Caki2 (cell line): Measurements from ENCODE around the gene AK4. TPM values are rescaled to one million over a fixed set of nuclear protein-coding genes. Genes with fewer than 3 reads are reported as not detected.
"Not testable (repeated sequence)": the region's sequence is repeated elsewhere in the genome, so short reads cannot be mapped to it uniquely, and the experiment has no call there.

ENCODE experiments used
- DNase-seq: peaks from one replicate; pipeline ENCODE4 v3.0.0-alpha.2; 2015; ENCODE audit warnings: low read depth
- in situ Hi-C: cut with HindIII; loops from 2 replicates; pipeline ENCODE4 v1.10.0; 2016; ENCODE audit warnings: low sequenced_read_pairs, low pct_unique_long_range_greater_than_20kb, mixed read lengths
- total RNA-seq: library from RNA; depleted of rRNA; stranded (reverse); fragments of >200 nt; shearing (Covaris generic); gene quantifications from 2 replicates; pipeline ENCODE4 v1.2.3, GENCODE V29; 2014; ENCODE audit warnings: low replicate concordance

The AK4 gene
- total RNA-seq, 1 experiment from 2014 or later = 14.0 TPM

DNA sequence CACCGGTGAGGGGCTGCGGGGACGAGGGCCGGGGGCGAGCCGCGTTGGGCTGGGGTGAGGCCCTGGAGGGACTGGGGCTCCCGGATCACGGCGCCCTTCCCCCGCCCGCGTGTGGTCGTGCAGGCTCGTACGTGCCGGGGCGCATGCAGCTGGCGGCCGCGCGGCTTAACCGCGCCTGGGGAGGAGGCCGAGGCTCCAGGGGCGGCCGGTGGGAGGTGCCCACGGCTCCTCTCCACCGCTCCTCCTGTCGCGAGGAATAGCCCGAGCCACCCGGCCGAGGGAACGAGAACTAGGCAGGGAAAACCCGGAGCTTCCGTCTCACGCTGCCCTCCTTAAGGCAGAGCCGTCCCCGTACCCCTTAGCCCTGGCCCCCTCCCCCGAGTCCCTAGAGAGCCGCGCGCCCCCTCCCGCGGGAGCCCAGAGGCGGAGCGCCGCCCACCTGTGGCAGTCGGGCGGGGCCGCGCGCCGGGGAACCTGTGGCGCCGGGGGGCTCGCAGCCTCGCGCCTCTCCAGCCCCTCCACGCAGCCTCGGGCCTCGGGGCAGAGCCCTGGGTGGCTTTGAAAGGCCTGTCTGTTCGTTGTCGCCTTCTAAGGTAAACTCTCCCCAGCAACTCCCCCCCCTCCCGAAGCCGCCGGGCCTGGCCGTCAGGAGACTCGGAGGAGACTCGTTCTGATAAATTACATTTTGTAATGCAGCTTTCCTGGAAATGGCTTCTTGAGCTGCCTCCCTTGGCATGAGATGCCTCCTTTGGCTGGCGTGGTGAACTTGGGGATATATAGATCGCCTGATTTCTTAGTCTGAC, 746 bp downstream of the AK4 start:
- DNase-seq = peak; percentile 78
- in situ Hi-C loops = no loop called here

DNA sequence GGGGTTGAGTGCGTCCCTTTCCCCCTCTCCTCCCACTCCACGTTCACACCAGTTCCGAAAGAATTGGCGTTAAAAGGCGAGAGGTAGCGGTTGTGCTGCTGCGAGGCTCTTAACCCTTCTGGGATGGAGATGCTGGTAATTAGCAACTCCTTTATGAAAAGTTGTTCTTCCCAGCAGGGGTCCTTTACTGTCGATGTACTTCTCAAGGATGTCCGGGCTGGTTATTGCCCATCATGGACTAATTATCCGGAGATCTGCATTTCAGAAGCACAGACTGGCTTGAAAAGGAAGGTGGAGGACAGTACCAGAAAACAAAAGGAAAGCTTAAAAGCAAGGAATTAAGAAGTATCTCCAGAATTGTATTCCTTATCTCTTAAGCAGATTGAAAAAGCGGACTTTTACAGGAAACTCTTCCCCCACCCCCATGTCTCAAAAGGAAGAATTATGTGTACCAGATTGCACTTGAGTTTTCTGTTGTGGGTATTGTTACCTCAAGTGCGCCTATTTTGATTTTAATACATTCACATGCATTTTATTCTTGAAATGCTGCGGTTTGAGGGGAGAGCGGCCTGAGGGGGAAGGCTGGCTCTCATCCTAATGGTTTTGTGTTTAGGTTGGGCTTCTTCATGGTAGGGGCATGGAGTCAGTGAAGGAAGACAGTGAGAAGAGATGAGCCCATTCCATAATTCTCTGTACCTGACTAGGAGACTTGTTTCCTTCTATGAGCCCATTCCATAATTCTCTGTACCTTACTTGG, 1.5 kb downstream of the AK4 start:
- in situ Hi-C loops = no loop called here
- DNase-seq = no peak

DNA sequence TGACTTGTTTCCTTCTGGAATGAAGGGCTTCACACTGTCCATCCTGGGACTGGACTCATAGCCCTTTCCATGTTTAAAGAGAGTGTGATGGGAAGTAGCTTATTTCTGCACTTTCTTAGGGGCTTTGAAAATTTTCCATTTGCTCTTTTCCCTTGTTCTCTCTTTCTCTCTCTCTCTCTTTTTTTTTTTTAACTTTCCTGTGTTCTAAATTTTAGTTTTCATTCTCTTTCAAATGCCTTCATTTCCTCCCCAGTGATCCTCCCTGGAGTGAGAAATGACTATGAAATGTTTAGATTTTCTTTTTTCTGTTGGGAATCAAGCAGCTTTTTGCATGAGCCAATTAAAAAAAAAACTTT, 2.1 kb downstream of the AK4 start:
- no peak for DNase-seq
- in situ Hi-C loops = no loop called here

DNA sequence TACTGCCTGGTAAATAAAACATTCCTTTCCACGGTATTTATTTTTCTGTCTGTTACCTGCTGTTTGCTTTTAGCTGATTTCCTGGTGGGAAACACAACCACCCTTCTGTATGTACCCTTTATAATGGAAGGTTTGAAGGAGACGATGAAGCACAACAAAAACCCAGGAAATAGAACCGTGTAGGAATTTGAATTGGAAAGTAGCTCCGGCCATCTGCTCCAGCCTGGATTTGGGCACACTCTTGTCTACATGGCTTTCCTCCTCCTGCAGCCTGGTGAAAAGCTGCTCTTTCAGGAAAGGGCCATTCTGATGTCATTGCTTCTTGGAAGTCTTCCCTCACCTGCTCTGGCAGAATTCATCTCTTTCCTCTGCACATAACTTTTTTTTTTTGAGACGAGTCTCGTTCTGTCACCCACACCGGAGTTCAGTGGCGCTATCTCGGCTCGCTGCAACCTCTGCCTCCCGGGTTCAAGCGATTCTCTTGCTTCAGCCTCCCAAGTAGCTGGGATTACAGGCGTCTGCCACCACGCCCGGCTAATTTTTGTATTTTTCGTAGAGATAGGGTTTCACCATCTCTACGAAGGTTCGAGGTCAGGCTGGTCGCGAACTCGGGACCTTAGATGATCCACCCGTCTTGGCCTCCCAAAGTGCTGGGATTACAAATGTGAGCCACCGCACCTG, 2.7 kb downstream of the AK4 start:
- DNase-seq = no peak
- in situ Hi-C loops = no loop called here

DNA sequence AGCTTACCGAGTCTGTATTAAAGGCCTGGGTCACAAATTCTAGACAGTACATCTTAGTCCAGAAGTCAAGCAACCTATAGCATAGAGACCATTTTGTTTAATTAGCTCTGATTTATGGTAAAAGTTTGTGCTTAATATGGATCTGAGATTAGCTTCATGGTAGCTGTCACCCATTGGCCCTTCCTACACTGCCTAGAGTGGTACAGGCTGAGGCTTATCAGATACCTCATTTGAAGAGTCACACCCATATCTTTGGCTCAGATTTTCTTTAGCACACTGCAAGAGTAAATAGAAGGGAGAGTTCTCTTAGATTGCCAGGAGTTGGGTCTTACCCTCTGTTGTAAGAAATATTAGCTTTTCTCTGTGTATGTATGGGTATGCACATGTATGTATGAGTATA, 3.6 kb downstream of the AK4 start:
- in situ Hi-C loops = no loop called here
- DNase-seq = no peak

DNA sequence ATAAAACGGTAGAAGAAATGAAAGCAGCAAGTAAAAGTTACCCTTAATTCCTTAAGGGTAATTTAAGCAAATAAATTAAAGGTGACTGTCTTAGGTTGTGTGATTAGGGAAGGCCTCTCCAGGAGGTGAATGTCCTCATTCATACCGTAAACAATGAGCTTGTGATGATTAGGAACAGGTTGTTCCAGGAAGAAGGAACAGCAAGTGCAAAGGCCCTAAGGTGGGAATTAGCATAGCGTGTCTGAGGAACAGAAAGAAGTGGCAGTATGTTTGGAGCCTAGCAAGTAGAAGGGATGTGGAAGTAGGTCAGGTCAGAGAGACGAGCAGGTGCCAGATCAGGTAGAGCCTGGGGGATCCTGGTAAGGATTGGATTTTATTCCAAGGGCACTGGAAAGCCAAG, 5.6 kb downstream of the AK4 start:
- DNase-seq = no peak
- in situ Hi-C loops = no loop called here

DNA sequence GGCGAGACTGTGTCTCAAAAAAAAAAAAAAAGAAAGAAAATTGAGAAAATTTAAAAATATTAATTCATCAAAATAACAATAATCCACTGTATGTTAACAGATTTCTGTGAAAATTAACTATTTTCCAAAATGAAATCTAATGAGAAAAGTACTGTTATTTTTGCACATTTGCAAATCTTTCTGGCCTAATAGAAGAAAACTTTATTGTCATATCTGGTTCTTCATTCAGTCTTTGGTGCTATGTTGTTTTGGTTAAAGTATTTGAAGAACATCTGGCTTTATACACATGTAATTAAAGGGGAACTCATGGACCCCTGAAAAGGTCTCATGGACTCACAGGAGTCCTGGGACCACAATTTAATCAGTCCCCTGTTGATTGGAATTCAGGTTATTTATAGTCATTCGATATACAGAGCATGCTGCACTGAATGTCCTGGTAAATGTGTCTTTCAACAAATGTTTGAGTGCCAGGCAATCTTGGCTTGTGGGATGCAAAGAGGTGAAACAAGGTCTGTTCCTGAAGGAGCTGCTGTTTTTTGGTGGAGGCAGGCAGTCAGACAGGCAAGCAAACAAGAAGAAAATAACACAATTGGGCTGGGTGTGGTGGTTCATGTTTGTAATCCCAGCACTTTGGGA, 9.0 kb downstream of the AK4 start:
- DNase-seq = no peak
- in situ Hi-C loops = no loop called here

DNA sequence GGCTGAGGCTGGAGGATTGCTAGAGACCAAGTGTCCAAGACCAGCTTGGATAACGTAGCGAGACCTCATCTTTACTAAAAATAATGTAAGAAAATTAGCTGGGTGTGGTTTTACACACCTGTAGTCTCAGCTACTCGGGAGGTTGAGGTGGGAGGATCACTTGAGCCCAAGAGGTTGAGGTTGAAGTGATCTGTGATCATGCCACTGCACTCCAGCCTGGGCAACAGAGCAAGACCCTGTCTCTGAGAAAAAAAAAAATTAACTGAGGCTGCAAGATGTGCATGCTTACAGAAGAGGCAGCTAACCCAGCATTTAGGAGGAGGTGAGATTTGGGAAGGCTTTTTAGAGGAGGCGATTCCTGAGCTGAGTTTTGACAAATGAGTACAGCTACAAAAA, 9.5 kb downstream of the AK4 start:
- in situ Hi-C loops = no loop called here
- DNase-seq = no peak

DNA sequence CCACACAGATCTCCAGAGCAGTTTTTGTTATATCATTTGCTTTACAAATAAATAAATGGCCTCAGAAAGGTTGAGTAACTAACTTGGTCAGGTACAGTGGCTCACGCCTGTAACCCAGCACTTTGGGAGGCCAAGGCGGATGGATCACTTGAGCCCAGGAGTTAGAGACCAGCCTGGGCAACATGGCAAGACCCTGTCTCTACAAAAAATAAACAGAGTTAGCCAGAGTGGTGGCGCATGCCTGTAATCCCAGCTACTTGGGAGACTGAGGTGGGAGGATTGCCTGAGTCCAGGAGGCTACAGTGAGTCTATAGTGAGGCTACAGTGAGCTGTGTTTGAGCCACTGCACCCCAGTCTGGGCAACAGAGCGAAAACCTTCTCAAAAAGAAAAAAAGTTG, 11.3 kb downstream of the AK4 start:
- in situ Hi-C loops, DNase-seq: not testable (repeated sequence)

DNA sequence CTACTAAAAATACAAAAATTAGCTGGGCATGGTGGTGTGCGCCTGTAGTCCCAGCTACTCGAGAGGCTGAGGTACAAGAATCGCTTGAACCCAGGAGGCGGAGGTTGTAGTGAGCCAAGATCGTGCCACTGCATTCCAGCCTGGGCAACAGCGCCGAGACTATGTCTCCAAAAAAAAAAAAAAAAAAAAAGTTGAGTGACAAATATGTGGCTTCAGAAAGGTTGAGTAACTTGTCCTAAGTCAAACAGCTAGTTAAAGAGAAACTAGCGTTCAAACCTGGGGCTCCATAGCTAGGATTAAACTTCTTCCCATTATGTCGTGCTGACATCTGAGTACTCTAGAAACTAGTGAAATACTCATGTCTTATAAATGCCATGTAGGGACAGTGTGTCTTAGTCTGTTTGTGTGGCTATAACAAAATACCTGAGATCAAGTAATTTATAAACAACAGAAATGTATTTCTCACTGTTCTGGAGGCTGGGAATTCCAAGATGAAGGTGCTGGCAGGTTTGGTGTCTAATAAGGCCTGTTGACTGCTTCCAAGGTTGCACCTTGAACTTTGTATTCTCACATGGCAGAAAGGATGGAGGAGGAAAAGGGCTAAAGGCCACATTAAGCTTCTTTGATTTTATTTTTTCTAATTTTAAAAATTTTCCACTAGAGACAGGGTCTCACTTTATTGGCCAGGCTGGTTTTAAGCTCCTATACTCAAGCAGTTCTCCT, 12.0 kb downstream of the AK4 start:
- in situ Hi-C loops = no loop called here
- no peak for DNase-seq

DNA sequence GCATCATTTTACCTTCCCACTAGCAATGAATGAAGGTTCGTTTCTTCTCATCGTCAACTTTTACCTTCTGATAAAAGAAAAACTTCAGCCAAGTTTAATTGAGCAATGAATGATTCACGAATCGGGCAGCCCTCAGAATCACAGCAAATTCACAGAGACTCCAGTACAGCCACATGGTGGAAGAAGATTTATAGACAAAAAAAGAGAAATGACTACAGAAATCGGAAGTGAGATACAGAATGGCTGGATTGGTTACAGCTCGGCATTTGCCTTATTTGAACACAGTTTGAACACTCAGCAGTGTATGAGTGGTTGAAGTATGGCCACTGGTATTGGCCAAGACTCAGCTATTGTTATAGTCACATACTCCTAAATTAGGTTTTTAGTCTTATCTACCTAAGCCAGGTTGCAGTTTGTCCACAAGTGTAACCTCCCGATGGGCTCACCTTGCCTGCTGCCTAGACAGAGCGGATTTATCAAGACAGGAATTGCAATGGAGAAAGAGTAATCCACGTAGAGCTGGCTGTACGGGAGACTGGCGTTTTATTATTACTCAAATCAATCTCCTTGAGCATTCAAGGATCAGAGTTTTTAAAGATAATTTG, 15.3 kb downstream of the AK4 start:
- in situ Hi-C loops = no loop called here
- no peak for DNase-seq

DNA sequence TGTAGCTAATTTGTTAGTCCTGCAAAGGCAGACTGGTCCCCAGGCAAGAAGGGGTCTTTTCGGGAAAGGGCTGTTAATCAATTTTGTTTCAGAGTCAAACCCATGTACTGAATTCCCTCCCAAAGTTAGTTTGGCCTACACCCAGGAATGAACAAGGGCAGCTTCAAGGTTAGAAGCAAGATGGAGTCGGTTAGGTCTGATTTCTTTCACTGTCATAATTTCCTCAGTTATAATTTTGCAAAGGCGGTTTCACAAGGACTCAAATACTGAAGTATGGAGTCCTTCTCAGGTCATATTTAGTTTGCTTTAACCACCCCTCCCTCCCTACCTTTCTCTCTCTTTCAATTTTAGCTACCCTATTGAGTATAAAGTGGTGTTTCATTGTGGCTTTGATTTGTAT, 16.1 kb downstream of the AK4 start:
- DNase-seq, in situ Hi-C loops: not testable (repeated sequence)

DNA sequence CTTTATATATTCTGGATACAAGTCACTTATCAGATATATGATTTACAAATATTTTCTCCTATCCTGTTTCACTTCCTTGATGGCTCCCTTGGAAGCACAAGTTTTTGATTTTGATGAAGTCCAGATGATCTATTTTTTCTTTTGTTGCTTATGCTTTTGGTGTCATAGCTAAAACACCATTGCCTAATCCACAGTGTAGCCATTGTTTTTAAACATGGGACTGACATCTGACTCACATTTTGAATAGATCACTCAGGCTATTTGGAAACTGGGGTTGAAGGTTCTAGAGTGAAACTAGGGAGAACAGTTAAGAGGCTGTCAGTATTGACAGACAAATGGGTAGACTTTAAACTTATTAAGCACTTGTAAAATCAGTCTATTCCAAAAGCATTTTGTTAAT, 16.6 kb downstream of the AK4 start:
- in situ Hi-C loops = no loop called here
- DNase-seq = no peak

DNA sequence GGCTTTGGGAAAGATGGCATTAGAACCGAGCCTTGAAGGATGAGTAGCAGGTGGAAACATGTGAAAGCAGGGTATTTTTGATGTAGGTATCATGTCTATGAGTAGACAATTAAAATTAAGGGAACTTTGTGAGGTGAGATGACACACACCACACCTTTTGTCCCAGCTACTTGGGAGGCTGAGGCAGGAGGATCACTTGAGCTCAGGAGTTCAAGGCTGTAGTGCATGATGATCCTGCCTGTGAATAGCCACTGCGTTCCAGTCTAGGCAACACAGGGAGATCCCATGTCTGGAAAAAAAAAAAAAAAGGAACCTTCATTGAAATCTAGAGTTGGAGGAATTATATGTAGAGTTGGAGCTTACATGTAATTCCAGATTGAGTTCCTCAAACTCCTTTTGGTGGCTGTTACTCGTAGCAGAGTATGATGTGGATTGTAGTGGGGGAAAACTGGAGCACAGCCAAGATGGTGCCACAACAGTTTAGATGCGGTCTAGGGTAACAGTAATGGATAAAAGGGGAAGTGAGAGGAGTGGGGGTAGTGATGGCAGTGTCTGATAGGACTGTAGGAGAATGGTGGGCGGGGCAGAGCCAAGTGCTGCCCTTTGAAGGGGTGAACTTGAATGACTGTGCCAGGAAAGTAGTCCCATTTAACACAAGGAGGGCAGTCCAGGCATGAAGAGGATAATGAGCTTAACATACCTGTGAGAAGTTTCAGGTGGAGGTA, 17.4 kb downstream of the AK4 start:
- in situ Hi-C loops = no loop called here
- no peak for DNase-seq

DNA sequence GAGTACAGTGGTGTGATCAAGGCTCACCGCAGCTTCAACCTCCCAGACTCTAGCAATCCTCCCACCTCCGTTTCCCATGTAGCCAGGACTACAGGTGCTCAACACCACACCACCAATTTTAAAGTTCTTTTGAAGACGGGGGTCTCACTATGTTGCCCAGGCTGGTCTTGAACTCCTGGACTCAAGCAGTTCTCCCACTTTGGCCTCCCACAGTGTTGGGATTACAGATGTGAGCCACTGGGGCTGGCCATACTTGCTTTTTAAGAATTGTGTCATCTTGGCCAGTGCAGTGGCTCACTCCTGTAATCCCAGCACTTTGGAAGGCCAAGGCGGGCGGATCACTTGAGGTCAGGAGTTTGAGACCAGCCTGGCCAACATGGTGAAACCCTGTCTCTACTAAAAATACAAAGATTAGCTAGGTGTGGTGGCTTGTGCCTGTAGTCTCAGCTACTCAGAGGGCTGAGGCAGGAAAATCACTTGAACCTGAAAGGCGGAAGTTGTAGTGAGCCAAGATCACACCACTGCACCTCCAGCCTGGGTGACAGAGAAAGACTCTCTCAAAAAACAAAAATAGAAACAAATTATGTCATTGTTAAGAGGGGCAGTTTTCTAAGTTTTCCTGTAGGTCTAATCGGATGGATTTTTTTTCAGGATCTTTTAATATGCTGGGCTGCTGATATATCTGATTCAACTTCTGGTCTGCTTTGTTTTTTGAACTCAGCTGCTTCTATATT, 18.7 kb downstream of the AK4 start:
- DNase-seq = no peak
- in situ Hi-C loops = no loop called here

DNA sequence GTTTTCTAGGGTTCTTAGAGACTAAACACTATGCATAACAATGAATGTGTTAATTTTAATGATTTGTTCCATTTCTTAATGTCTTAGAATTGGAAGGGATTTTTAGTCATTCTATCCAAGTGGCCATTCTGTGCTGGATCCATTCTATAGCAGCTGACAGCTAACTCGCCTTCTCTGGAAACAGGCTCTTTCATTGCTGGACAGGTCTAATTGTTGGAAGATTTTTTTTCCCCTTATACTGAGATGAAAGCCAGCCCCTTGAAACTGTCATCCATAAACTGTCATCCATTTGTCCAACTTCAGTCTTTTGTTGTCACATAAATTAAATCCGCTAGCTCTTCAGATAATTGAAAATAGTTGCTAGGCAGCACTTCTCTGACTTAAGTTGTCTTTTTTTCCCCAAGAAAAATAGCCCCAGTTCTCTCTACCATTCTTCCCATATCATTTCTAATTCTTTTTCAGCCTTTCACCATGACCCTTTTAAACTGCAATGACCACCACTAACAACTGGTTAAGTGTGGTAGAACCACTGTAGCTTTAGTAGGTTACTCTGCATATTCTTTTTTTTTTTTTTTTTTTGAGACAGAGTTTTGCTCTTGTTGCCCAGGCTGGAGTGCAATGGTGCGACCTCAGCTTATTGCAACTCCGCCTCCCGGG, 19.7 kb downstream of the AK4 start:
- in situ Hi-C loops = no loop called here
- DNase-seq = no peak
